DND-41 (cell line): ENCODE results near the gene PLAC1.

ENCODE experiments used
- ATAC-seq: fragments of 200-7000 bp; cut with Tn5 transposase; 3 replicates; pipeline ENCODE4 v1.9.1; 2021; ENCODE audit warnings: low read depth; ENCODE audit not compliant: insufficient read depth
- DNase-seq: peaks from one replicate; pipeline ENCODE4 v3.0.0-alpha.2; 2020
- H2AFZ ChIP-seq: 2 replicates; pipeline ENCODE4 v1.6.0; 2012; ENCODE audit warnings: low read depth, low read length
- H3K27ac ChIP-seq: 2 replicates; pipeline ENCODE4 v1.5.1; 2012; ENCODE audit warnings: low read length, inconsistent platforms
- H3K27me3 ChIP-seq: fragments of 200-600 bp; sonication (generic); 2 replicates; pipeline ENCODE4 v1.6.0; 2012; ENCODE audit warnings: low read length, mild to moderate bottlenecking, inconsistent platforms; ENCODE audit not compliant: insufficient read depth, poor library complexity
- H3K36me3 ChIP-seq: 2 replicates; pipeline ENCODE4 v1.5.1; 2012; ENCODE audit warnings: low read length, inconsistent platforms; ENCODE audit not compliant: insufficient read depth
- H3K4me1 ChIP-seq: 2 replicates; pipeline ENCODE4 v1.5.1; 2012; ENCODE audit warnings: mild to moderate bottlenecking, low read length; ENCODE audit not compliant: insufficient read depth
- H3K4me2 ChIP-seq: 2 replicates; pipeline ENCODE4 v1.6.0; 2012; ENCODE audit warnings: mild to moderate bottlenecking, moderate library complexity, low read length, inconsistent platforms; ENCODE audit not compliant: insufficient read depth
- H3K4me3 ChIP-seq, 2 experiments: fragments of 200-600 bp in 1 of 2; shearing (Covaris generic) in 1 of 2; 2 replicates each; pipeline ENCODE4 v1.5.1; 2012 to 2016; ENCODE audit warnings: inconsistent platforms in 2 of 2, low read length in 2 of 2, mild to moderate bottlenecking in 2 of 2, low read depth in 1 of 2, moderate library complexity in 1 of 2
- H3K79me2 ChIP-seq: 2 replicates; pipeline ENCODE4 v1.6.0; 2012; ENCODE audit warnings: low read length, inconsistent platforms; ENCODE audit not compliant: insufficient read depth
- H3K9ac ChIP-seq: 2 replicates; pipeline ENCODE4 v1.6.0; 2012; ENCODE audit warnings: low read depth, mild to moderate bottlenecking, inconsistent platforms, low read length, moderate library complexity
- H3K9me3 ChIP-seq: 2 replicates; pipeline ENCODE4 v1.5.1; 2012; ENCODE audit warnings: low read length, moderate library complexity, mild to moderate bottlenecking, inconsistent platforms; ENCODE audit not compliant: insufficient read depth, severe bottlenecking
- H4K20me1 ChIP-seq: 2 replicates; pipeline ENCODE4 v1.6.0; 2012; ENCODE audit warnings: low read length; ENCODE audit not compliant: insufficient read depth
- CTCF ChIP-seq: IDR thresholded peaks from 2 replicates; pipeline ENCODE4 v1.5.1; 2012; ENCODE audit warnings: borderline replicate concordance, low read length, moderate library complexity, mild to moderate bottlenecking; ENCODE audit not compliant: poor library complexity, severe bottlenecking; ENCODE audit errors: extremely low read depth
- EZH2 ChIP-seq: IDR thresholded peaks from 3 replicates; pipeline ENCODE4 v1.6.1; 2012; ENCODE audit warnings: borderline replicate concordance, low read depth, mild to moderate bottlenecking, moderate library complexity, low read length, inconsistent platforms; ENCODE audit not compliant: severe bottlenecking

Gene PLAC1

GRCh38 chrX:134664202-134664601, 5.9 kb upstream of the PLAC1 start:
- no peak overlapping the region for H3K27ac ChIP-seq
- H3K9ac ChIP-seq: no peak overlapping the region
- no peaks in the 10 kb centered on the region for H4K20me1 ChIP-seq
- ATAC-seq (no peak), DNase-seq (no peak)
- H3K36me3 ChIP-seq: no peaks in the 10 kb centered on the region
- TF ChIP-seq EZH2 (no peak), CTCF (no peak)
- H2AFZ ChIP-seq: no peak overlapping the region
- no peaks in the 10 kb centered on the region for H3K27me3 ChIP-seq
- no peaks in the 10 kb centered on the region for H3K9me3 ChIP-seq
- H3K4me1 ChIP-seq: no peaks in the 10 kb centered on the region
- no peak overlapping the region for H3K4me3 ChIP-seq
- no peak overlapping the region for H3K4me2 ChIP-seq
- H3K79me2 ChIP-seq: no peaks in the 10 kb centered on the region

- no peak overlapping the region for H2AFZ ChIP-seq
- TF ChIP-seq EZH2: no peak
- TF ChIP-seq CTCF: no peak
- H3K9me3 ChIP-seq: no peaks in the 10 kb centered on the region
- no peak for ATAC-seq
- H3K27me3 ChIP-seq: no peaks in the 10 kb centered on the region
- H3K4me2 ChIP-seq: no peak overlapping the region
- no peaks in the 10 kb centered on the region for H3K79me2 ChIP-seq
- no peak overlapping the region for H3K9ac ChIP-seq
- H4K20me1 ChIP-seq: no peaks in the 10 kb centered on the region
- no peaks in the 10 kb centered on the region for H3K36me3 ChIP-seq
- H3K4me1 ChIP-seq: no peaks in the 10 kb centered on the region
- H3K27ac ChIP-seq: no peak overlapping the region
- no peak overlapping the region for H3K4me3 ChIP-seq
- DNase-seq: no peak
These were observed 3.0 kb upstream of the PLAC1 start for GRCh38 chrX:134661295-134661694.

GRCh38 chrX:134660627-134661026, 2.4 kb upstream of the PLAC1 start:
- ATAC-seq: no peak
- H3K79me2 ChIP-seq: no peaks in the 10 kb centered on the region
- H3K27ac ChIP-seq: no peak overlapping the region
- no peaks in the 10 kb centered on the region for H3K36me3 ChIP-seq
- H3K9ac ChIP-seq: no peak overlapping the region
- H3K4me1 ChIP-seq: no peaks in the 10 kb centered on the region
- H3K4me3 ChIP-seq: no peak overlapping the region
- H3K9me3 ChIP-seq: no peaks in the 10 kb centered on the region
- no peaks in the 10 kb centered on the region for H3K27me3 ChIP-seq
- H3K4me2 ChIP-seq: no peak overlapping the region
- no peak for DNase-seq
- H2AFZ ChIP-seq: no peak overlapping the region
- H4K20me1 ChIP-seq: no peaks in the 10 kb centered on the region
- TF ChIP-seq EZH2 (no peak), CTCF (no peak)

- no peak overlapping the region for H3K4me2 ChIP-seq
These were observed 1.5 kb upstream of the PLAC1 start for GRCh38 chrX:134659761-134660160.

More at GRCh38 chrX:134659761-134660160, 1.5 kb upstream of the PLAC1 start:
- ATAC-seq: no peak
- no peaks in the 10 kb centered on the region for H4K20me1 ChIP-seq
- no peaks in the 10 kb centered on the region for H3K27me3 ChIP-seq
- no peak for DNase-seq
- no peak overlapping the region for H3K9ac ChIP-seq
- no peaks in the 10 kb centered on the region for H3K9me3 ChIP-seq
- H3K4me1 ChIP-seq: no peaks in the 10 kb centered on the region
- H3K27ac ChIP-seq: no peak overlapping the region
- TF ChIP-seq CTCF (no peak), EZH2 (no peak)
- no peaks in the 10 kb centered on the region for H3K79me2 ChIP-seq
- H3K36me3 ChIP-seq: no peaks in the 10 kb centered on the region
- no peak overlapping the region for H2AFZ ChIP-seq
- H3K4me3 ChIP-seq: no peak overlapping the region
